Osteoblast (primary cell): ENCODE measurements around the gene WNT3A. TPM values are rescaled to one million over a fixed set of nuclear protein-coding genes. Genes with fewer than 3 reads are reported as not detected.

ENCODE experiments used
- DNase-seq: peaks from one replicate; pipeline ENCODE4 v3.0.0; 2011; ENCODE audit warnings: low spot score, mixed read lengths; ENCODE audit not compliant: insufficient read length; ENCODE audit errors: missing footprints
- H2AFZ ChIP-seq: 2 replicates; pipeline ENCODE4 v1.6.0; 2011; ENCODE audit warnings: mild to moderate bottlenecking, low read length
- H3K27ac ChIP-seq: 2 replicates; pipeline ENCODE4 v1.5.1; 2011; ENCODE audit warnings: mild to moderate bottlenecking, low read depth, low read length, moderate library complexity
- H3K27me3 ChIP-seq: 2 replicates; pipeline ENCODE4 v1.6.0; 2012; ENCODE audit warnings: mild to moderate bottlenecking, control low read depth, inconsistent platforms, low read length, moderate library complexity; ENCODE audit not compliant: insufficient read depth
- H3K36me3 ChIP-seq: 2 replicates; pipeline ENCODE4 v1.5.1; 2011; ENCODE audit warnings: mild to moderate bottlenecking, low read length, control low read depth, moderate library complexity; ENCODE audit not compliant: insufficient read depth
- H3K4me1 ChIP-seq: 2 replicates; pipeline ENCODE4 v1.5.1; 2011; ENCODE audit warnings: mild to moderate bottlenecking, low read length, control low read depth, moderate library complexity; ENCODE audit not compliant: insufficient read depth
- H3K4me2 ChIP-seq: 2 replicates; pipeline ENCODE4 v1.6.0; 2011; ENCODE audit warnings: mild to moderate bottlenecking, low read length; ENCODE audit not compliant: insufficient read depth
- H3K4me3 ChIP-seq: fragments of 200-600 bp; sonication (generic); 3 replicates; pipeline ENCODE4 v1.5.1; 2012; ENCODE audit warnings: mild to moderate bottlenecking, low read length, inconsistent platforms; ENCODE audit not compliant: insufficient read depth
- H3K79me2 ChIP-seq: 2 replicates; pipeline ENCODE4 v1.6.0; 2012; ENCODE audit warnings: mild to moderate bottlenecking, low read length, control low read depth, inconsistent platforms; ENCODE audit not compliant: insufficient read depth
- H3K9me3 ChIP-seq: 2 replicates; pipeline ENCODE4 v1.5.1; 2011; ENCODE audit warnings: low read depth, low read length, control low read depth
- H4K20me1 ChIP-seq: 2 replicates; pipeline ENCODE4 v1.6.0; 2012; ENCODE audit warnings: mild to moderate bottlenecking, low read length, control low read depth; ENCODE audit not compliant: insufficient read depth
- CTCF ChIP-seq: IDR thresholded peaks from 2 replicates; pipeline ENCODE4 v1.5.1; 2011; ENCODE audit warnings: mild to moderate bottlenecking, low read depth, low read length, moderate library complexity; ENCODE audit errors: extremely low read depth
- total RNA-seq: library from RNA; depleted of rRNA; stranded (reverse); fragments of >200 nt; gene quantifications from 2 replicates; pipeline ENCODE4 v1.2.3, GENCODE V29; 2012

WNT3A gene
- total RNA-seq, 1 donor = not detected

GRCh38 chr1:228085287-228085951 lies 78.6 kb downstream of the WNT3A start:
- Histone ChIP-seq H3K27ac (peak overlapping the region; percentile 91), H3K79me2 (peaks cover 94% of the 10 kb centered on the region), H3K4me2 (peak overlapping the region; percentile 100), H3K4me1 (peaks cover 68% of the 10 kb centered on the region), H2AFZ (no peak overlapping the region), H3K4me3 (peak overlapping the region; percentile 94), H3K9me3 (no peaks in the 10 kb centered on the region), H4K20me1 (peaks cover 83% of the 10 kb centered on the region), H3K36me3 (peaks cover 29% of the 10 kb centered on the region), H3K27me3 (no peaks in the 10 kb centered on the region)
- no peak for TF ChIP-seq CTCF
- peak; percentile 92 for DNase-seq

GRCh38 chr1:228087771-228088251 lies 81.0 kb downstream of the WNT3A start:
- Histone ChIP-seq H3K4me1 (peaks cover 65% of the 10 kb centered on the region), H4K20me1 (peaks cover 98% of the 10 kb centered on the region), H3K27ac (peak overlapping the region; percentile 91), H3K79me2 (peaks cover 100% of the 10 kb centered on the region), H3K36me3 (peaks cover 44% of the 10 kb centered on the region), H3K4me3 (peak overlapping the region; percentile 48), H3K9me3 (no peaks in the 10 kb centered on the region), H3K27me3 (no peaks in the 10 kb centered on the region), H3K4me2 (peak overlapping the region; percentile 100), H2AFZ (no peak overlapping the region)
- TF ChIP-seq CTCF = peak; percentile 24
- peak; percentile 93 for DNase-seq

- Histone ChIP-seq H3K4me1 (peaks cover 65% of the 10 kb centered on the region), H3K9me3 (no peaks in the 10 kb centered on the region), H3K4me3 (no peak overlapping the region), H2AFZ (no peak overlapping the region), H3K79me2 (peaks cover 100% of the 10 kb centered on the region), H3K36me3 (peaks cover 50% of the 10 kb centered on the region), H3K27me3 (no peaks in the 10 kb centered on the region), H3K4me2 (peak overlapping the region; percentile 100), H4K20me1 (peaks cover 100% of the 10 kb centered on the region), H3K27ac (peak overlapping the region; percentile 91)
- peak; percentile 89 for DNase-seq
- no peak for TF ChIP-seq CTCF
Observed at GRCh38 chr1:228088586-228089498, 82.0 kb downstream of the WNT3A start.
